NT2/D1 (cell line): ENCODE measurements around the gene CLASP2.

Experiments used
- SUZ12 ChIP-seq: IDR thresholded peaks from 2 replicates; pipeline ENCODE4 v1.6.1; 2011; ENCODE audit not compliant: insufficient read length, insufficient read depth; ENCODE audit errors: extremely low read depth
- YY1 ChIP-seq: IDR thresholded peaks from 2 replicates; pipeline ENCODE4 v1.6.1; 2011; ENCODE audit not compliant: insufficient read length, insufficient read depth
- ZNF274 ChIP-seq: IDR thresholded peaks from 2 replicates; pipeline ENCODE4 v1.6.1; 2011; ENCODE audit warnings: mild to moderate bottlenecking, low read depth, low read length

GRCh38 chr3:33521736-33522135 is 196.3 kb downstream of the CLASP2 start:
- TF ChIP-seq YY1 (no peak), SUZ12 (no peak), ZNF274 (no peak)
